OCI-M2 (cell line): ENCODE data around the gene S100A9.

Experiments
- DNase-seq: peaks from one replicate; lab custom pipeline; 2025; ENCODE audit not compliant: unreplicated experiment; lab: John Stamatoyannopoulos, UW

S100A9 gene

DNA sequence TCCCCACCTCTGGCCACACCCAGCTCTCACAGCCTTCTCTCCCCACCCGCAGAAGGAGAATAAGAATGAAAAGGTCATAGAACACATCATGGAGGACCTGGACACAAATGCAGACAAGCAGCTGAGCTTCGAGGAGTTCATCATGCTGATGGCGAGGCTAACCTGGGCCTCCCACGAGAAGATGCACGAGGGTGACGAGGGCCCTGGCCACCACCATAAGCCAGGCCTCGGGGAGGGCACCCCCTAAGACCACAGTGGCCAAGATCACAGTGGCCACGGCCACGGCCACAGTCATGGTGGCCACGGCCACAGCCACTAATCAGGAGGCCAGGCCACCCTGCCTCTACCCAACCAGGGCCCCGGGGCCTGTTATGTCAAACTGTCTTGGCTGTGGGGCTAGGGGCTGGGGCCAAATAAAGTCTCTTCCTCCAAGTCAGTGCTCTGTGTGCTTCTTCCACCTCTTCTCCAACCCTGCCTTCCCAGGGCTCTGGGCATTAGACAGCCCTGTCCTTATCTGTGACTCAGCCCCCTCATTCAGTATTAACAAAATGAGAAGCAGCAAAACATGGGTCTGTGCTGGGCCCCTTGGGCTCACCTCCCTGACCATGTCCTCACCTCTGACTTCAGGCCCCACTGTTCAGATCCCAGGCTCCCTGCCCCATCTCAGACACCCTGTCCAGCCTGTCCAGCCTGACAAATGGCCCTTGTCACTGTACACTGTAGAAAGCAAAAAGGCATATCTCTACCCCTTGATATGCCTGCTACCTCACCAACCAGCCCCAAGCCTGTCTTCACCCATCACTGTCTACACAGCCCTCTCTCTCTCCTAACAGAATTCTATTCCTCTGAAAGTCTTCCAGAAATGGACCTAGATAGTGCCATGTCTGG is 3.2 kb downstream of the S100A9 start:
- no peak for DNase-seq

DNA sequence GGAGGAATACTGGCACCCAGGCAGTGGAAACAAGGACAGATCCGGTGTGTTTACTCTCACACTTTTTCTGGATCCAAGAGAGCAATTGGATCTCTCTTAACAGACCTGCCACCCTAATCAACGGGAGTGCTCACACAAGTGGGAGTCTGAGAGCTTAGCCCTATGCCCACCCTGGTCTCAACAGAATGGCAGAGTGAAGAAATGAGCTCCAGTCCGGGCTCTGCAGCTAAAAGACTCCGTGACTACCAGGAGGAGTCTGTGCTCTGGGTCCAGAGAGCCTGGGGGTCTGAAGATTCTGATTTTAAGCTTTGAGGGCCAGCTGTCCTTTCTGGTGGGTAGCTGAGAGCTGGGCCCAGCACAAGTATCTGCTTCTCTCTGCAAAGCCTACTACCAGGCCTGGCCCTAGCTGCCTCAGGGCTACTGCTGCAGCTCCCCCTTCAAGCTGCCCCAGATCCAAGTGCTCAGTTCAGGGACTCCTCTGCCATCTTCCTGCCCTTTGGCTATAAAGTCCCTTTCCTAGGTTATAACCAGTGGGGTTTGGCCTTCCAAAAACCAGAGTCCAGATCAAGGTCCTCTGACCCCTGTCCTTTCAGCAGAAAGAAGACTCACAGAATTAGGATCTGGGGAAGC is 3.9 kb downstream of the S100A9 start:
- no peak for DNase-seq

GRCh38 chr1:153362187-153362775 is 4.6 kb downstream of the S100A9 start:
- no peak for DNase-seq

DNA sequence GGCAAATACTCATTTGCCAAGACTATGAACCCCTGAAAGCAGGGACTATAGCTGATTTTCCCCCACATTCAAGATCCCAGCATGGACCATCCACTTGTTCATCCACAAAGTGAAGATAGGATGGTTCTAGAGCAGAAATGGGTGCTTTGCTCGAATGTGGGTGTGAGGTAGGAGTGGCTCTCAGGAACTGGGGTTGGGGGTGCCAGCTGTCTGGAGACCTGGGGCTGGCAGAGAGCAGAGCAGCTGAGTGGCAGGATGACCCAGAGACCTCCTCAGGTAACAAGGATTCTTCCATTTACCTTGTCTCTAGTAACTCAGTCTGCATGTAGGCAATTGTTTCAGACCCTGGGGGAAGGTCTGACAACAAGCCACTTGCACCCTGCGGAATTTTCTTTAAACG is 6.0 kb downstream of the S100A9 start:
- DNase-seq = no peak

DNA sequence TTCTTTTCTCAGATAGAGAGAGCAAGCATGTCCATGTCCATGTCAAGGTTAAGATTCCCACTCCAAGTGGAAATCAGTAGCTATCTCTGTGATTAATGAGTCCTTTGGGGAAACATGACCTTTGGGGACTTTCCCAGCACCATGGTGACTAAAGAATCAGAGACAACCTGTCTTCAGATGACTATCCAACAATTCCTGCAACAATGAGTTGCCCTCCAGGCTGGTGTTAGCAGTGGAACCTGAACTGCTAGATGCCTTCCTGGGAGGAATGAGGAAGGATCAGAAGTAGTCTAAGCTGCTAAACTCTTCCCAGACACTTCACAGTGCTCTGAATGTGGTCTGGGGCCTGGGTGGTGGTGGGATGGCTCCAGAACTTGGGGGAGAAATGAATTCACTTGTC is 6.5 kb downstream of the S100A9 start:
- no peak for DNase-seq

DNA sequence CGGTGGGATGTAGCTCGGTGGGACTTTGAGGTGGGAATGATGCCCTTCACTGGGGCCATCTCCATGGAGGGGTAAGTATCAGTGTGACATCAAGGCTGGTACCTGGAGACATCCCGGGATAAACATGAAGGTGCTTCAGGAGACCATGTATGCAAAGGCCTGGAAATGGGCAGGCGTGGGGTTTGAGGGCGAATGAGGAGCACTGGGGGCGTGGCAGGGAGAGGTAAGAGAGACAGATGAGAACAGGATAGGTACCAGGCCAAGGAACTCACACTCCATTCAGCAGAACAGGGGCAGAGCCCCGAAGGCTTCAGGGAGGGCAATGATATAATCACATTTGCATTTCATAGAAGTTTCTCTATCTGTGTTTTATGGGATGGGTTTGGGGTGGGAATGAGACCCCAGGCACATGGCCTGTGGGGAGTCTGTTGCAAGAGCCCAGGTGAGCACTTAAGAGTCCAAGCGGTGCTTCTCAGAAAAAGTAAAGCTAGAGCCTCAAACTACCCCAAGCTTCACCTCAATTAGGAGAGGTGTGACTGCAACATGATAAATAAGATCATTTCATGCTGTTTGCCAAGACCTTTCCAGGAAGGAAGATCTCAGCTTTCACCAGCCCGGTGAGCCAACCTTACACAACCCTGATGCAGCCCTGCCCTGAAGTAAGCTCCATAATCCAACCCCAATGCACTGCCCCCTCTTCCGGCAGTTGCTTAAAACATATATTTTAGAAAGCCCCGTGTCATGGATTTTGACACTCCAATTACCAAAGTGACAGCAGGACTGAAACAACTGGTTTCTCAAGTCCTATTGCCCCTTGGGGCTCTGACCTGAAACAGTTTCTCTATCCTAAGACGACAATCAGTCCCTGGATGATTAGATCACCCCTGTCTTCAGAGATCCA is 7.4 kb downstream of the S100A9 start:
- DNase-seq = no peak

- DNase-seq = no peak
These were observed 8.0 kb downstream of the S100A9 start for GRCh38 chr1:153365696-153366095.

DNA sequence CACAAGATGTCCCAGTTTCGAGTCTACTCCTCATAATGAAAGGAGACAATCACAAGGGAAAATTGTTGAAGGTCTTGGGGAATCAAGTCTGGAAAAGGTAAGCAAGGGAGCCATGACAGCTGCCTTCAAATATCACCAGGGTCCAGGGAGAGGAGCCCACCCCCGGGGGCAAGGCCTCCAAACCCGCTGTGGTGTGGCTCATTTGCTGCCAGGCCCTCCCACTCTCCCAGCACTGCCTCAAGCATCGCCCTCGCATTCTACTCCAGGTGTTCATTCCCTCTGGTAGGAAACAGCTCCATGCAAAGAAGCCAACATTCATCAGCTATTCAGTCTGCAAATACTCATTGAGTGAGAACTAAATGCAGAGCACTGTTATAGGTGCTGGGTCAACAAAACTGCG is 8.6 kb downstream of the S100A9 start:
- DNase-seq = no peak

GRCh38 chr1:153367090-153367489 is 9.4 kb downstream of the S100A9 start:
- DNase-seq = no peak

DNA sequence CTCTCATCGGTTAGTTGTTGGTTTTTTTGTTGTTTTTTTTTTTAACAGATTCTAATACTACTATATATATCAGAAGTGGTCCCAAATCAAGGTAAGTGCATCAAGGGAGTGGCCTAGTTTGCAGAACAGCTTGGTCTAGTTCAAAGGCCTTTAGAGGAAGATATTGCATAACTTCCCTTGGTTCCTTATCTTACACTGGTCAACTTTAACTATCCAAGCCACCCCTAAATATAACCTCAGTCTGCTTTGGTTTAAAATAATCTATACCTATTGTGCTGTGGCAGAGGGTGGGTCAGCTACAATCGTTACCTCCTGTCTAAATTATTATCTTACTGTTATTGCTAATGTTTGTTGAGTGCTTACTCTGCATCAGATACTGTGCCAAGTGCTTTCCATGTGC is 10.8 kb downstream of the S100A9 start:
- DNase-seq = no peak

- DNase-seq = no peak
These were observed 12.5 kb downstream of the S100A9 start for GRCh38 chr1:153370146-153370545.

- DNase-seq = no peak
These were observed 13.6 kb downstream of the S100A9 start for GRCh38 chr1:153371231-153371630.

DNA sequence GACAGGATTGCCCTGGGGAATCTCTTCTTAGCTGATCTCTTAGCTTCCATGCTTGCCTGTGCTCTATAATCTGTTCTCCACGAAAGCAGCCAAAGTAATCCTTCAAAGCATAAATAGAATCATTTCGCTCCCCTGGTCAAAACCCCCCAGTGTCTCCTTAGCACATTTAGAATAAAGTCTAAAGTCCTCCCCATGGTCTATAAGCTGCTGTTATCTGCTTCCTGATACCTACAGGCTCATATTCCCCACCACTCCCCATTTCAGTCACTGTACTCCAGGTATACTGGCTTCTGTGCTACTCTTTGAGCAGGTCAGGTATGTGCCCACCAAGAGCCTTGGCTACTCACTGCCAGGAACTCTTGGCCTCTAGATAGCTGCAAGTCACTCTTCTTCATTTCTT is 14.9 kb downstream of the S100A9 start:
- DNase-seq = no peak

DNA sequence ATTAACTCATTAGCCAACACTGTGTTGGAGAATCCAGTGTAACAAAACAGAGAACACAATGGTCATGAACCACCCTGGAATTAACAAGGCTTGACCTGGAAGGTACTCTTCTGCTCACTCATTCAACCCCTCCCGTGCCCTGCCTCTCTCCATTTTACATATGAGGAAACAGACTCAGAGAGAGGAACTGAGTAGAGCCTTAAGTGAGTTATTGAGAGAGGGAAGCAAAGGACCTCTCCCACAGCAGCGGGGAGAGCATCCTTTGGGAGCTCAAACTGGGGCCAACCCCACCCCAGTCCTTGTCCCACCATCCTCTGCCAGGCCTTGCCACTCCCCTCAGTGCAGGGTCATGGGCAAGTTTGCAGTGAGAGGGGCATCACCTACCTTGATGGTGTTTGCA is 16.4 kb downstream of the S100A9 start:
- DNase-seq = no peak

GRCh38 chr1:153375511-153375910 is 17.9 kb downstream of the S100A9 start, which contains the start of gene S100A12:
S100A12 (minus strand) TSS chr1:153375621; CDS start chr1:153374592, 1,029 bp downstream.
- DNase-seq = no peak

GRCh38 chr1:153379591-153379990 is 21.9 kb downstream of the S100A9 start:
- DNase-seq = no peak

- no peak for DNase-seq
These were observed 23.1 kb downstream of the S100A9 start for GRCh38 chr1:153380711-153381110.

DNA sequence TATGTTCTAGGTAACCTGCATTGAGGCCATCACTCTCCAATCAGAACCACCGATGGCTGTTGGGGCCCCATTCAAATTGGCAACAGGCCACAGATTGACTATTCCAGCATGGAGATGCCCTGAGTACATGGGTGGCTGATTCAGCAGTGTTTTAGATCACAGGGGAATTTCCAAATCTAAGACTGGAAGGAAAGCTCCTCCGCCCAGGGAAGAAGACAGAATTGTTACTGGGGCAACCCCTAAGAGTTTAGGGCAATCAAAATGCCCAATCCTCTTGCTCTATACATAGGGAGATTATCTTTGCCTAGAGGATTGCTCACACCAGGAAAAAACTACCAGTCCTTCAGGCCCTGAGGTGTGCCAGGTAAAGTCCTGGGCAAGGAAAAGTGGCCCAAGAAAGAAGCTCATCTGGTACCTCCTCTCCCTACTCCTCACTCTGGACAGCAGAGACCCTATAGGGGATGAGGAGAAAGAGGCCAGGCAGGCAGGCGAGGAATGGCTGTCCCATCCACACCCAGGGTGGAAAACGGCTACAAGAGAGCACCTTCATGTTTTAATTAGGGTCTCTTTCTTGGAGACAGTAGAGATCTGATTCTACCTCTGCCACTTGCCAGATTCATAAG is 27.4 kb downstream of the S100A9 start:
- DNase-seq = no peak

- DNase-seq = no peak
These were observed 28.8 kb downstream of the S100A9 start for GRCh38 chr1:153386500-153386901.

DNA sequence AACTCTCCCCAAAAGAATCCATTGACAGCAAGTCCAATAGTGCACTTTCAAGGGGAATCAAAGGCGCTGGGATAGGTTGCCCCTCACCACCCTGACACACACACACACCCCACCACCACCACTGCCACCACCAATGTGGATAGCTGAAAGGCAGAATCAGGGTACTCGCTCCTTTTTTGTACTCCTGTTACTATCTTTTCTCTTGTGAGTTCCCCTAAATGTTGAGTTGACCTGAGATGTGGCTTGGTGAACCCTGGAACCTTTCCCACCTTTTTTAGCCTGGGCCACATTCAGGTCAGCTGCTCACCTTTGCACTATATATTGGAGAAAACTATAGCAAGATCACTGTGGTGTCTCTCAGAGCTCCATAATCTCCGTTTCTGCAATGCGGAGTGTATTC is 29.3 kb downstream of the S100A9 start:
- DNase-seq = no peak

DNA sequence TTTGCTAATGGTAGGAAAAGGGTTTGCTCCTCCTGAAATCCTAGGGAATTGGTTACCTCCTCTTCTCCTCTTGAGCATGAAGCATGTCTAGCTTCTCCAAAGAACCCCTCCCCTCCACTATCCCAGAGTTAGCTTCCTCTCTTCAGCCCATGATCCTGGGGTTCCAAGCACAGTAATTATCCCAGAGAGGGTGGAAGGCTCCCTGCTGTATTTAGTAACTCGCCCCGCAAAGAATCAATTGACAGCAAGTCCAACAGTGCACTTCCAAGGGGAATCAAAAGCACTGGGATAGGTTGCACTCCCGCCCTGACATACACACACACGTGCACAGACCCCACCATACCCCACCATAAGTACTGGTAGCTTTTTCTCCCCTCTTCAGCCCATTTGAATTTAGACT is 30.1 kb downstream of the S100A9 start:
- DNase-seq = no peak
